Hindlimb muscle (tissue), 1 donor: ENCODE results near the gene PDE1C. TPM values are rescaled to one million over a fixed set of nuclear protein-coding genes. Genes with fewer than 3 reads are reported as not detected.

Source experiments
- DNase-seq: peaks from one replicate; pipeline ENCODE4 v3.0.0-alpha.2; 2013
- polyA plus RNA-seq: library from polyadenylated mRNA; unstranded; fragments of 120-200 nt; gene quantifications from one replicate; pipeline ENCODE4 v1.2.1, GENCODE V29; 2013; ENCODE audit not compliant: insufficient read length

Gene PDE1C
- polyA plus RNA-seq, 1 donor: 2.1 TPM

DNA sequence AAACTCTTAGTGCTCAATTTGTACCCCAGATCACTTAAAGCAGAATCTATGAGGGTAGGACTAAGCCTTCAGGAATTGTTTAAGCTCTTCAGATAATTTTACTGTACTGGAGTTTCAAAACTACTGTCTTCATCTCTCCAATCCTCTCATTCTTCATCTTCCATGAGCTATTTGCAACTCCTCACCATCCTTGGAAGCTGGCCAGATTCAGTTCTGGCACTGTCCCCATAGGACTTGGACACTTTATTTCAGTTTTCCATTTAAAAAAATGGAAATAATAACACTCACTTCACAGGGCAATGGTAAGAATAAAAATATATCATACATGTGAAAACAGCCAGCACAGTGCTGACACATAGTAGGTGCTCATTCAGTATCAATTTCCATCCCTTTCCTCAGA lies 308.6 kb downstream of the PDE1C start:
- DNase-seq: peak; percentile 13

DNA sequence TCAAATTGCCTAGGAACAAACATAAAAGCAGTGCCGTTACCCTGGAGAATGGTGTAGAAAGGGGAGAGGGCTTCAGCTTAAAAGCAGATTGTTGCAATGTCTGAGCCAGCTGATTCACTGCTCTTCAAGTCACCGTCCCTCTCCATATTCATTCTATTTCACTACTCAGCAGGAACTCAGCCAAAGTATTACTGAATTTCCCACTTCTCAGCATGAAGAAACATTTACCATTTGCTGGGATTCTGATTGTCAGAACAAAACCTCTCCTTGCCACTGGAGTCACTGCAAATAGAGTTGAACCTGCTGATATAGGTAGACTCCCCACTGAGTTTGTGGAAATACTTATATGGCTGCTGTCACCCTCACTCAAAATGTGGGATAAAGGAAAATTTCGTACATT lies 311.5 kb downstream of the PDE1C start:
- DNase-seq: no peak

DNA sequence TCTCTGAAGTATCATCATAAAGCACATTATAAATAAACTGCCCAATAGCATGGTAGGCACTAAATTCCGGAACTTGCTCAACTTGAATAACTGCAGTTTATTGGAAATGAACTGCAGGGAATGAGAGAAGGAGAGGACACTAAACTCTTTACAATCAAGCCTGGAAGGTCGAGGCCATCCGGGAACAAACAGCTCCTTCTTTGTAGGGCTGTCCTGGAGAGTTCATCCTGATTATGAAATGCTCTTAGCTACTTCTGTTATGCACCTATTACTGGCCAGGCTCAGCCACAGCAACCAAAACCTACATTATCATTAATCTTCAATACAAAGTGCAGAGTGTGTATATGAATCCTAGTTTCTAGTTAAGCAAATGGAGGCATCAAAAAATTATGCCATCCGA lies 318.5 kb downstream of the PDE1C start:
- DNase-seq: no peak

DNA sequence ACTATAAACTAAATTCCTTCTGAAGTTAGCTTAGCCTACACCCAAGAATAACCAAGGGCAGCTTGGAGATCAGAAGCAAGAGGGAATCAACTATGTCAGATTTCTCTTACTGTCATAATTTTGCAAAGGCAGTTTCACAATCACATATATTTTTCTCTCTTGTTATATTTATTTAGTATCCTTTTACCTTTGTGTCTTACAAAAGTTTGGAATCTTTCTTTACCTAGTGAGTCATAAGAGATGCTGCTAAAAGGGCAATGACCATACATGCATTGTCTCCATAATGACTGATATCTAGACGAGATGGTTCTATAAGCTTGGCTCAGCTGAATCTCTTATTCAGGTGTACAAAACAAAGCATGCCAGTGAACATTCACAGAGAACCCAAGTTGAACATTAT lies 322.1 kb downstream of the PDE1C start:
- no peak for DNase-seq

DNA sequence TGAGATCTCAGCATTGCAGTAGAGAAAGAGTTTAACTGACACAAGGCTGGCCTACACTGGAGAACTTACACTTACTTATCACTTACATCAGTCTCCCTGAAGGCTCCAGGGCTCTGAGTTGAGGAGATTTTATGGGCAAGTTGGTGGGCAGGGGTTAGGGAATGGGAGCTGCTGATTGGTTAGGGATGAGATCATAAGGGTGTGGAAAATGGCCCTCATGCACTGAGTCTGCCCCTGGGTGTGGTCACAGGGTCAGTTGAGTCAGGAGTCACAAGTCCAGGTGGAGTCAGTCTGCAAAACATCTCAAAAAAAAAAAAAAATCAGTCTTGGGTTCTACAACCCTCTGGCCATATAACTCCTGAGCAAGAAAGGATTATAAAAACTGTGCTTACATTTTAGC lies 322.7 kb downstream of the PDE1C start:
- DNase-seq: no peak

DNA sequence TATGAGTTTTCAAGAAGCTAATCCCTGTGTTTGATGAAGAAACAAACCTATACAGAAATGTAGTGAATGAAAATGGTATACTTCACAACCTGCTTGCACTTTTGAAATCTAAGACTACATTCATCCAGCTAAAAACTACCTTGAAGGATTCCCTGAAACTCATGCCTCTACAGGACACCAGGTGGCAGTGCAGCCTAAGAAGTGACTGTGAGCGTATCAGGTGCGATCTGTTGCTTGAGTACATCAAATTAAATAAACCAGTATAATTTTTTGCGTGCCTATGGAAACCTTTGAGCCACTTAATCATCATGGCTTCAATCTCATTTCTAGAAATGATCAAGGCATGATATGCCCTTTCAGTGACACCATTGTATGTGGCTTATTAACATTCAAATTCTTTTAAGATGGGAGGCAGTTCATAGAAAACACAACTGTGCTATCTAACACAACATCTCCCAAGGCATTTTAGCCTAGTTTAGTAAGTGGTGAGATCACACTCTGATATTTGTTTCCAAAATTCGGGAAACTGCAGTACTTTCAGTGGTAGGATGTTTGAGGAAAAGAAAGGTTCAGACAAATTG lies 325.8 kb downstream of the PDE1C start:
- peak; percentile 54 for DNase-seq

DNA sequence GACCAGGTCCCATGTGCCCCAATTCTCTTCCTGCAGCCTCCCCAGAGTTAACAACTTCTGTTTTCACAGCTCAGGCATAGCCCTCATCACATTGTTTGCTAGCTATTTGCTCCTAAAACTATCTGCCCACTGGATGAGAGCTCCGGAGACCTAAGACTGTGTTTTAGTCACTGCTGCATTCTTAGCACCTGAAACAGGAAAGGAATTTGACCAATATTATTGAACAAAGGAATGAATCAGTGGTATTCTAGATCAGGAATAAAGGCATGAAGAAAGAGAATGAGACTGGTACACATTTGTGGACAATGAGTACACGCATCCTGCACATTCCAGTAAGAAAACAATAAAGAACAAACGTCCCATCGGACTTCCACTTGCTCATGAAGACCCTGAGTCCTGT lies 328.4 kb downstream of the PDE1C start:
- no peak for DNase-seq

DNA sequence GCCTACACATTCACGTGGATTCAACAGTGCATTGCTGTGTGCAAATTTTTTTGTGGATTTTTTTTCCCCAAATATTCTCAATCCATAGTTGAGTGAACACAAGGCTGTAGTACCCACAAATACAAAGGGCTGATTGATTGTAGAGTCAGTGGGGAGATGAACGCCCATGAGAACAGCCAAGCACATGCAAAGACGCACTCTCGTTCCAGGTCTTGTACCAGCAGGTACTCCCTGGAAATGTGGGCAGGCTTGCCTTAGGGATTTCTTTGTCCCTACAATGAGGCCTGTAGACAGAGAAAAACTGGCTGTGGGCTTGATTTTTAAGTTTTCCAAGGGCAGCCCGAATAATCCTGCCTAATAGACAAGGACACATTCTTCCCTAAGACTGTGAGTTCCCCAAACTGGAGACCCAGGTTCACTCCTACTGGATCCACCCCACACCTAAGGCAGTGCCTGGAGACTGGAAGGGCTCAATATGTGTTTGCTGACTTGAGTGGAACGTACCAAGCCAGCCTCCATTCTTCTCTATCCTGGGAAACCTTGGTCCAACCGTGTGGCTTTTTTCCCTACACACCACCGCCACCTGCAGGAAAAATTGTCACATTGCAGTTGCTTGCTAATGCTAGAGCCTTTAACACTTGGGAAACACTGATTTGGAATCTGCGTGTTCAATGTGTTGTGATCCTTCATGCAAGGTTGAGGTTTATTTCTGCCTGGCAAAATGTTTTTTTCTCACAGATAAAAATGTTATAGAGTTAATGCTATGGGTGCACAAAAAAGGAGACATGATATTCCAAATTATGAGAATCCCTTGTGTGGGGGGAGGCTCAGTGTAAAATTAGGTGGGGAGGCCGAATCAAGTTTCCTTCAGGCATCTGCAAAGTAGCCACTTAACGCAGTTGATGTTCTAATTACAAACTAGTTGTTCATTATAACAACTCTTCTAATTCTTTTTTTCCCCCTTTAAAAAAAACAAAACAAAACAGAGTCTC lies 333.9 kb downstream of the PDE1C start:
- peak; percentile 57 for DNase-seq

DNA sequence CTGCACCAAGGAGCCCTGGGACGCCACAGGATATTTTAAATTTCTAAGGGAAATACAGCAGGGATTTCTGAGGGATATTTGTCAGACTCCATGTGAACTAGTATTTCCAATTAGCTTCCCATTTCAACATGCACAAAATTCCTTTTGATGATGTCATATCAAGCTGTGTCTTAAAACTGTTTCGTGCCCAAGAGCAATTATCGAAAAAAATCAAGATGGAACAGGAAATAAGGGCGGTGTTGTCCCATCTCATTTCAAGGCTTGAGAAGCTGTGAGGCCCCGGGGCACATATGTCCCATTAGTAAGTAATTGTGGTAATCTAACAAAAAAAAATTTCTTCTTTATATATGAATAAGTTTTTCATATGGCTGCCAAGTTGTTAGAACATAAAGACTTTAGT lies 335.8 kb downstream of the PDE1C start:
- no peak for DNase-seq

DNA sequence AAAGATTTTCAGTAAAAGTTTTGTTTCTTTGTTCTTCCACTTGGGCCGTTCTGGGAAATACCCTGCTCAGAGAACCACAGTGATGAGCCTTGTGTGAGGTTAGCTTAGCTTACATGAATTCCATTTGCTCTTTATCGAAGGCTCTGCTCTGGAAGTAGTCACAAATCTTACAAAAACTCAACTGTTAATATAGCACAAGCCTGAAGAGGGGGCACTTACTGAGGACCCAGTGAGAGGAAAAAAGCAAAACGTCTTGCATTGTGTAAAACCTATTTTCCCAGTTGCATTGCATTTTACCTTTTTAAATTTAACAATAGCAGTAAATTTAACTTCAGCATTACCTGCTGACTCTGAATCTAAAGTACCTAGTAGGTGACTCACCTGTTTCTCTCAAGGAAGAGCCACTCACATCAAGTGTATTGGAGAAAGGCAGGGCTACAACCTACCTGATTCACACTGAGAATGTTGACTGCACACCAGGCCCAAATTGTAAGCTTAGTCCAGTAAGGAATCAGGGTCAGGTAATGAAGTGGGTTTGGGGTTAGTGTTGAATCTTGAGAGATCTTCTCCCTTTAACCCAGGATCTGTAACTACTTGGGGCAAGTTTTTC lies 340.9 kb downstream of the PDE1C start:
- DNase-seq: no peak

DNA sequence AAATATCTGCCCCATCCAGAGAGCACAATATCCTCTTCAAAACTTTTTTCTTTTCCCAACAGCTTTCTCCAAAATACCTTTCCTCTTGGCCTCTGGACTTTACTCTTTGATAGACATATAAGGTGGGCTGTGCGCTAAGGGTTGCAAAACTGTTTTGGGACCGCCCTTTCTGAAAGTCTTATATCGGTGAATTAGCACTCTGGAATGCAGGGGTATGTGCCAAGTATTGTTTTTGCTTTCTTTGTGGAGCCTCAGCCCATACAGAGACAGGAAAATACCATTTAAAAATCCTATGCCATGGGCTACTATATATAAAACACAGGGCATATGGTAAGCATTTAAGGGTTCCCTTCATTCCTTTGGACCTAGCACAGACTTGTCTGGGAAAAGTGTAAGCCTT lies 345.5 kb downstream of the PDE1C start:
- DNase-seq: no peak

DNA sequence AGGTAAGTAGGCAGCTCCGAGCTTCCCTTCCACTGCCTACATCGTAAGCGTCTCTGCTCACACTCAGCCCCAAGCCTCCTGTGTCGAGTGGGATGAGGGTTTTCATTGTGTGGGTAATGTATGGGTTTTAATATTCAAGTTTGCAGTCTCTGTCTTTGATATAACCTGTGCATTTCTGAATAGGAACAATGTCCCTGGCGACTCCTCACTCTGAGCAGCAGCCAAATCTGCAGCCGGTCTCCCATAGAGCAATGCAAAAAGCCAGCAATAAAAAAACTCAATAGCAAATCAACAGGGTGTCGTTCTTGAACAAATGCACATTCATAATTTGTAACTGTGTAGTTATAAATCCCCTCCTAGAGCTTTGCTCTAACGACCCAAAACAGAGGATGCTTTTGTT lies 349.8 kb downstream of the PDE1C start:
- no peak for DNase-seq

DNA sequence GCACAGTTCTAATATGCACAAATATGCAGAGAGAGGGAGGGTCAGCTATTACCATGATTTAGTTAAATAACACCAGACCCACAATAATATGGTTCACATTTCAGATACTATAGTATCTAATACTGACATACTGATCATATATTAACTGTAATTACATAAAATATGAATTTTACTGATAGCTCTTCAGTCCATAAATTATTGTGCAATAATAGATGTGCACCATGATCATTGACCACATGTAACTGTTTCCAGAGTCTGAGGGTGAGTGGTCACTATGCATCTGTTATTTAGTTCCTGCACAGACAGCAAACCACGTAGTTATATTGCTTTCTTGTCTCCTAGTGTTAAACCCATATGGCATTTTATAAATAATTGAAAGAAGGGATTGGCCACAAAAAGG lies 353.9 kb downstream of the PDE1C start:
- DNase-seq: no peak

DNA sequence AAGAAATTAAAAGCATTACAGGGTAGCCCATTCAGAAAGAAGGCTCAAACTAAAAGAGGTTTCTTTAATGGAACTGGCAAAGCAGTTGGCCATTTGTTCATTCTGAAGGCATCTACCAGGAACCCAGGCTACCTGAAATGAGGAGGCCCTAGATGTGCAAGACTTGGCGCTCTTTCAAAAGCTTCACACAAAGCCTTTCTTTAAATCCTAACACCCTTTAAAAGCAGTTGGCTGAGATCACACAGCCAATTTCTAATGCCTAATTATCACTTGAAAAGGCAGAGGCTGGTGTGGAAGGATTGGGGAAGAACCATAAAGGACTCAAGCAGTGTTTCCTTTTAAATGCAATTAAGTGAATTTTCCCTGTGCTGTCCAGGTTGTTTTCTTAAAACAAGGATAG lies 360.0 kb downstream of the PDE1C start:
- no peak for DNase-seq

DNA sequence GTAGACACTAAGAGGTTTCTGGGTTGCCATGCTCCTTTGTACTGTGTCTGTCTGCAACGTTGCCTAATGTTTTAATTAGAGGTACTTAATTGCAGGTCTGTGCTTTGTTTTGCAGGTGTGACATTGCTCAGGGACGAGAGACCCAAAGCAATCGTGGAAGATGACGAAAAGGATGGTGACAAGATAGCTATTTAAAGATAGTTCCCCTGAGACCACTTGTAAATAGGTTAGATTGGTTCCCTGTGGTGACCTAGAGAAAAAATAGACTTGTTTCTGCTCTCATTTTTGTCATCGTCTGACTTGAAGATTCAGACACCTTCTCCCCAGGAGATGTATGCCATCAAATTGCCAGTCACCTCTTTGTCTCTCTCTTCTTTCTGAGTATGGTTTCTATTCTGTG lies 363.1 kb downstream of the PDE1C start:
- no peak for DNase-seq

DNA sequence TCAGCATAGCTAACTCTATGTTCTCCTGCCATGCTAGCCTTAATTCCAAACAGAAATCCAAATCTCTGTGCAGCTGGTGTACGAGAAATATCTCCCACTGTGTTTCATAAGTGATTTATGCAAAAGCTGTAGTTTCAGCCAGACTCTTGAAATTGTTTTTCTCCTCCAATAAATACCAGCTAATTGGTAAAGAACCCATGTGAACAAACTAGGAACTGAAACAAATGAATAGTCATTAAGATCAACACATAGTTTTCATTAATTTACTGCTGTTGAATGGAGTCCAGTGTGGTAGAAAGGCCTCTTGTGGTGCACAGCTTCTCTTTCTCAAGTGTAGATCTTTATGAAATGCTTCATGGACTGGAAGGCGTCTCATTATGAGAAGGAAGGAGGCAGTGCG lies 364.8 kb downstream of the PDE1C start:
- no peak for DNase-seq

DNA sequence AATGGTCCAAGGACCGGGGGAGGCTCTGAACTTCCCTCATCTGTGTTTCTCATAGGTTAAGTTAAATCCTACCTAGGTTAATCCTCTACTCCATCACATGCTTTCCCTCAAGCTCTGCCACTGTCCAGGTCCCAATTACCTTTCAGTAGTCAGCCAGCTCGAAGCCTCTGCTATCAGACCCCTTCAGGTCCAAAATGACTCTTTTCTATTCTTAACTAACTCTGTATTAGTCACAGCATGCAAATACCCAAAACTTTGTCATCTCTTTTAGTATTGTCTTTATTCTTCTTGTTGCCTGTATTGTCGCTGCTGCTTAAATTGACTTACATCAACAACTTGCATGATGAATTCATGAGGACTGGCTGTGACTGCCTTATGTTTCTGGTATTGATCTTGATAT lies 367.9 kb downstream of the PDE1C start:
- DNase-seq: no peak
